Measurements from ENCODE around the gene SLC6A1. TPM values are rescaled to one million over a fixed set of nuclear protein-coding genes. Genes with fewer than 3 reads are reported as not detected.

The SLC6A1 gene
- total RNA-seq, 2 experiments from 2014 or later: not detected

DNA sequence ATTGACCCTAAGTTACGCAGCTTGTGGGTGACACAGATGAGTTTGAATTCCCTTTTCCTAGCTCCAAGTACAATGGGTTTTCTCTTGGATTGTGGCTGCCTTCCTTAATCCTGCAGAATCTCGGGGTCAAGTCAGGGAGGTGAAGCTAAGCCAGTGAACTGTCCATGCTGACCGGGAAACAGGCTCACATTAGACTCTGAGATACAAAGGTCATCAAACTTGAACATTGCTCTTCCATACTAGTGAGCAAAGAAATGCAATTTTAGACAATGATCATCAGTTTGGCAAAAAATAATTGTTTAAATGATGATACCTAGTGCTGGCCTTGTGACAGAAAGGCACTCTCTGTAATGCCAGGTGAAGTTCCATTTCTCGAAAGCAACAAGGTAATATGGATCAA, 31.6 kb downstream of the SLC6A1 start:
- ChIA-PET POLR2A (no interaction called here), CTCF (no interaction called here)
- ATAC-seq (ENCODE audit: poor library complexity) (no peak), DNase-seq (no peak)
- H3K9me3 ChIP-seq (ENCODE audit: control insufficient read depth in 1 of 2, insufficient read depth in 1 of 2, low read length in 2 of 2): peaks cover 0 to 20% of the 10 kb centered on the region in 2 experiments
- intact Hi-C loops (cut with DNase I, micrococcal nuclease): no loop called here
- no peaks in the 10 kb centered on the region for H3K36me3 ChIP-seq (ENCODE audit: insufficient read depth, low read length)
- H3K27me3 ChIP-seq (ENCODE audit: control insufficient read depth in 1 of 2, insufficient read depth in 2 of 2, low read length in 2 of 2): peaks cover 0 to 4% of the 10 kb centered on the region in 2 experiments
- H3K27me3 Mint-ChIP-seq: peaks cover 47% of the 10 kb centered on the region
- no peaks in the 10 kb centered on the region for H3K4me1 ChIP-seq (ENCODE audit: insufficient read depth, low read length)
- no peaks in the 10 kb centered on the region for H3K36me3 Mint-ChIP-seq (ENCODE audit: low read depth)
- no peak overlapping the region for H3K4me3 ChIP-seq (ENCODE audit: low read length)
- H3K27ac ChIP-seq (ENCODE audit: low read depth in 1 of 2, low read length in 2 of 2): no peak overlapping the region
- no peaks in the 10 kb centered on the region for H3K4me1 Mint-ChIP-seq (ENCODE audit: low read depth)
- H3K27ac Mint-ChIP-seq: no peak overlapping the region
- H3K9me3 Mint-ChIP-seq: peaks cover 6% of the 10 kb centered on the region
- H3K4me3 Mint-ChIP-seq: no peak overlapping the region
- no peak for TF ChIP-seq CTCF (IDR thresholded peaks at IDR 0.05)

GRCh38 chr3:11029948-11030347, 37.4 kb downstream of the SLC6A1 start:
- H3K4me3 Mint-ChIP-seq: no peak overlapping the region
- POLR2A ChIA-PET: no interaction called here
- CTCF ChIA-PET: interaction anchor here (0.6 kb wide), 1 partner anchor 18 kb away, joined by 5 read pairs; no protein-coding TSS in a partner anchor
- no peak overlapping the region for H3K27ac Mint-ChIP-seq
- H3K9me3 Mint-ChIP-seq: peaks cover 6% of the 10 kb centered on the region
- no peaks in the 10 kb centered on the region for H3K4me1 Mint-ChIP-seq (ENCODE audit: low read depth)
- DNase-seq: no peak
- H3K4me3 ChIP-seq (ENCODE audit: low read length): no peak overlapping the region
- H3K27ac ChIP-seq (ENCODE audit: low read depth in 1 of 2, low read length in 2 of 2): no peak overlapping the region
- no peaks in the 10 kb centered on the region for H3K36me3 Mint-ChIP-seq (ENCODE audit: low read depth)
- H3K36me3 ChIP-seq (ENCODE audit: insufficient read depth, low read length): no peaks in the 10 kb centered on the region
- intact Hi-C loops (cut with DNase I, micrococcal nuclease): no loop called here
- H3K4me1 ChIP-seq (ENCODE audit: insufficient read depth, low read length): no peaks in the 10 kb centered on the region
- peaks cover 0 to 24% of the 10 kb centered on the region in 2 experiments for H3K9me3 ChIP-seq (ENCODE audit: control insufficient read depth in 1 of 2, insufficient read depth in 1 of 2, low read length in 2 of 2)
- H3K27me3 Mint-ChIP-seq: peaks cover 28% of the 10 kb centered on the region
- no peak for ATAC-seq (ENCODE audit: poor library complexity)
- no peak for TF ChIP-seq CTCF (IDR thresholded peaks at IDR 0.05)
- peaks cover 2% of the 10 kb centered on the region in 2 experiments for H3K27me3 ChIP-seq (ENCODE audit: control insufficient read depth in 1 of 2, insufficient read depth in 2 of 2, low read length in 2 of 2)

DNA sequence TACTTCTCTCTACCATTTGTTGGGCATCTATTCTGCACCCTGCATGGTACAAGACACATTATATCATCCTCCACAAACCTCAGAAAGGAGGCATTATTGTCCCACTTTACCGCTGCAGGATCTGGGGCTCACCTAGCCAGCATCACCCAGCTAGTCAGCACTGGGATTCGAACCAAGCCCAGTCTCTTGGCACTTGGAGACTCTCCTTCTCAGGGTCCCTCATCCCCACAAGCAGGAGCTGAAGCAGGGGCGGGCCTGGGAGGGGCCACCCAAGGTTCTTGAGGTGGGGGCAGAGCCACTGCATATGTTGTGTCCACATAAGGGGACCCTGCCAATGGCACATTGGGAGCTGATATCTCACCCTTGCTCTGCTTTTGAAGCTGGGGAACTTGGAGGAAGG, 41.3 kb downstream of the SLC6A1 start:
- DNase-seq (no peak), ATAC-seq (ENCODE audit: poor library complexity) (no peak)
- no peaks in the 10 kb centered on the region for H3K36me3 ChIP-seq (ENCODE audit: insufficient read depth, low read length)
- H3K9me3 ChIP-seq (ENCODE audit: control insufficient read depth in 1 of 2, insufficient read depth in 1 of 2, low read length in 2 of 2): peaks cover 0 to 12% of the 10 kb centered on the region in 2 experiments
- POLR2A ChIA-PET: no interaction called here
- no peak for TF ChIP-seq CTCF (IDR thresholded peaks at IDR 0.05)
- H3K4me1 ChIP-seq (ENCODE audit: insufficient read depth, low read length): no peaks in the 10 kb centered on the region
- Mint-ChIP-seq H3K36me3 (ENCODE audit: low read depth) (no peaks in the 10 kb centered on the region), H3K9me3 (no peaks in the 10 kb centered on the region), H3K4me1 (ENCODE audit: low read depth) (no peaks in the 10 kb centered on the region), H3K27me3 (peaks cover 48% of the 10 kb centered on the region), H3K4me3 (no peak overlapping the region), H3K27ac (no peak overlapping the region)
- H3K27me3 ChIP-seq (ENCODE audit: control insufficient read depth in 1 of 2, insufficient read depth in 2 of 2, low read length in 2 of 2): peaks cover 14 to 25% of the 10 kb centered on the region in 2 experiments
- no peak overlapping the region for H3K27ac ChIP-seq (ENCODE audit: low read depth in 1 of 2, low read length in 2 of 2)
- intact Hi-C loops (cut with DNase I, micrococcal nuclease): no loop called here
- CTCF ChIA-PET: no interaction called here
- H3K4me3 ChIP-seq (ENCODE audit: low read length): no peak overlapping the region

Data from CD4-positive, alpha-beta T cell (primary cell).